KMS-11 (cell line): ENCODE measurements around the gene UBIAD1.
A peak's percentile ranks its signal among the peaks of the same experiment; 100 is the strongest.

ENCODE experiments used
- H2AFZ ChIP-seq: fragments of 200-600 bp; sonication (generic); 2 replicates; pipeline ENCODE4 v1.6.1; 2016; ENCODE audit warnings: antibody characterized with exemption, mixed run types, low read depth
- H3K27ac ChIP-seq: fragments of 200-600 bp; sonication (generic); 2 replicates; pipeline ENCODE4 v1.6.1; 2016; ENCODE audit warnings: mild to moderate bottlenecking, mixed run types
- H3K27me3 ChIP-seq: fragments of 200-600 bp; sonication (generic); 2 replicates; pipeline ENCODE4 v1.6.1; 2017; ENCODE audit warnings: mild to moderate bottlenecking, low read depth, mixed run types, moderate library complexity; ENCODE audit not compliant: insufficient read depth
- H3K36me3 ChIP-seq: fragments of 200-600 bp; sonication (generic); 2 replicates; pipeline ENCODE4 v1.6.1; 2017; ENCODE audit warnings: mild to moderate bottlenecking, mixed run types; ENCODE audit not compliant: insufficient read depth
- H3K4me1 ChIP-seq: fragments of 200-600 bp; sonication (generic); 2 replicates; pipeline ENCODE4 v1.6.1; 2016; ENCODE audit warnings: mild to moderate bottlenecking, low read depth, mixed run types; ENCODE audit not compliant: poor library complexity, severe bottlenecking
- H3K4me2 ChIP-seq: fragments of 200-600 bp; sonication (generic); 2 replicates; pipeline ENCODE4 v1.7.0; 2016; ENCODE audit warnings: mild to moderate bottlenecking, mixed run types
- H3K4me3 ChIP-seq: fragments of 200-600 bp; sonication (generic); IDR thresholded peaks from 2 replicates; pipeline ENCODE4 v1.6.1; 2017; ENCODE audit warnings: low read depth, low read length, mixed read lengths; ENCODE audit not compliant: insufficient read depth
- H3K79me2 ChIP-seq: fragments of 200-600 bp; sonication (generic); 2 replicates; pipeline ENCODE4 v1.6.1; 2016; ENCODE audit warnings: low read depth, mixed run types; ENCODE audit not compliant: insufficient read depth
- H3K9ac ChIP-seq: fragments of 200-600 bp; sonication (generic); 2 replicates; pipeline ENCODE4 v1.6.1; 2016; ENCODE audit warnings: mild to moderate bottlenecking, mixed run types
- H4K20me1 ChIP-seq: fragments of 200-600 bp; sonication (generic); 2 replicates; pipeline ENCODE4 v1.6.1; 2016; ENCODE audit warnings: mild to moderate bottlenecking, mixed run types; ENCODE audit not compliant: insufficient read depth
- TF ChIP-seq, protein P1 (sequence below): fragments of 200-600 bp; sonication (generic); conservative IDR thresholded peaks from 2 replicates; pipeline ENCODE4 v1.6.1; 2017; ENCODE audit warnings: low read depth, mild to moderate bottlenecking, antibody characterized with exemption, low read length, moderate library complexity, mixed read lengths

Gene UBIAD1

DNA sequence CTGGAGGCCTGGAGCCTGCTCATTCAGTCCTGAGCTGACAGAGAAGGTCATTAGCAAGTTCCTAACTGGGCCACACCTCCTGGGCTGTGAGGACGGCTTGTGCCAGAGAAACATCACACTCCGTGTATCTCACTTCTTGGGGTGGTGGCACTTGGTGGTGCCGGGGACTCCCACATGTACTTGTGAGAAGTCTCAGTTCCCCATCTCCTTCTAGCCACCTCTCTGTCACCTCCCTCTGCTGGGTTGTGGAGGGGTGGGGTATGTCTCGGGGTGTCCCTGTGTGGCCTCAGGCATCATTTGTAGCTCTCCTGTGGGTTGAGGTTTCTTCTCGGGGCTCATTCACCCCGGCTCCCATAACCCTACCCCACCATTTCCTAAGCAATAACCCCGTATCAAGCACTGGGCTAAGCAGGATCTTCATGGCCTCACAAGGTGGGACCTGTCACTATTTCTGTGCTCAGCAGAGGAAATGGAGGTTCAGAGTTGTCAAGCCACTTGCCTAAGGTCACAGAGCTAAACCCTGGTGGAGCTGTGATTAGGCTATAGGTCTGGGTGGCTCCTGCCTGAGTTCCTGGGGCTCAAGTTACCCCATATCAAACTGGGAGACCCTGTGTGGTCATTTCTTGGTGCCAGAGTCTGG lies 62.5 kb downstream of the UBIAD1 start:
- Histone ChIP-seq H3K79me2 (no peaks in the 10 kb centered on the region), H3K36me3 (no peaks in the 10 kb centered on the region), H3K27me3 (peaks cover 78% of the 10 kb centered on the region), H3K27ac (no peak overlapping the region), H3K4me3 (no peak overlapping the region), H3K4me1 (no peaks in the 10 kb centered on the region), H4K20me1 (no peaks in the 10 kb centered on the region), H3K9ac (no peak overlapping the region), H3K4me2 (no peak overlapping the region), H2AFZ (no peak overlapping the region)
- TF ChIP-seq, protein P1, sequence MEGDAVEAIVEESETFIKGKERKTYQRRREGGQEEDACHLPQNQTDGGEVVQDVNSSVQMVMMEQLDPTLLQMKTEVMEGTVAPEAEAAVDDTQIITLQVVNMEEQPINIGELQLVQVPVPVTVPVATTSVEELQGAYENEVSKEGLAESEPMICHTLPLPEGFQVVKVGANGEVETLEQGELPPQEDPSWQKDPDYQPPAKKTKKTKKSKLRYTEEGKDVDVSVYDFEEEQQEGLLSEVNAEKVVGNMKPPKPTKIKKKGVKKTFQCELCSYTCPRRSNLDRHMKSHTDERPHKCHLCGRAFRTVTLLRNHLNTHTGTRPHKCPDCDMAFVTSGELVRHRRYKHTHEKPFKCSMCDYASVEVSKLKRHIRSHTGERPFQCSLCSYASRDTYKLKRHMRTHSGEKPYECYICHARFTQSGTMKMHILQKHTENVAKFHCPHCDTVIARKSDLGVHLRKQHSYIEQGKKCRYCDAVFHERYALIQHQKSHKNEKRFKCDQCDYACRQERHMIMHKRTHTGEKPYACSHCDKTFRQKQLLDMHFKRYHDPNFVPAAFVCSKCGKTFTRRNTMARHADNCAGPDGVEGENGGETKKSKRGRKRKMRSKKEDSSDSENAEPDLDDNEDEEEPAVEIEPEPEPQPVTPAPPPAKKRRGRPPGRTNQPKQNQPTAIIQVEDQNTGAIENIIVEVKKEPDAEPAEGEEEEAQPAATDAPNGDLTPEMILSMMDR: no peak

DNA sequence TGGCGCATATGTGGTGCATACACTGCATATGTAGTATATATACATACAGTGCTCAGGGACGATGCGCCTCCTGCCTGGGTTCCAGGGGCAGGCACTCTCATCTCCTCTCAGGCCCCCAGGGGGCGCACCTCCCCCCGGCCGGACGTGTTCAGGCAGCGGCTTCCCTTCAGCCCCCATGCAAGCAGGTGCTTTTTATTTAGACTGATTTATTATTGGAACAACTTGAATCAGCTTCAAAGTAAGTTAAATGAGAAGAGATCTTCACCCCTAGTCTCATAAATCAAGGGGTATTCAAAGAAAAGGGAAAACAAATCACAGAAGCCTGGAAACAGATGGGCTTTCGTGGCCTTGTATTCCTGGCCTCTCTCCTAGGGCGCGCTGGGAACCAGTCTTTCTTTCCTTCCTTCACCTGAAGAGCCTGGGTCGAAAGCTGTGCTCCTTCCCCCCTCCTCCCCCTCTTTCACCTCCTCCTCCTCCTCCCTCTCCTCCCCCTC lies 64.6 kb downstream of the UBIAD1 start:
- no peak overlapping the region for H3K4me2 ChIP-seq

More for the DNA sequence above, 64.6 kb downstream of the UBIAD1 start:
- no peaks in the 10 kb centered on the region for H3K79me2 ChIP-seq
- H3K36me3 ChIP-seq: no peaks in the 10 kb centered on the region
- H3K4me3 ChIP-seq: no peak overlapping the region
- TF ChIP-seq, protein P1: peak; percentile 87
- no peaks in the 10 kb centered on the region for H4K20me1 ChIP-seq
- H3K27me3 ChIP-seq: peaks cover 77% of the 10 kb centered on the region
- H3K4me1 ChIP-seq: no peaks in the 10 kb centered on the region
- H3K27ac ChIP-seq: no peak overlapping the region
- H2AFZ ChIP-seq: no peak overlapping the region
- H3K9ac ChIP-seq: no peak overlapping the region
